BLaER1 (cell line): ENCODE data around the gene WDR1.

Experiments used
- H3K27ac ChIP-seq: shearing (Covaris generic); formaldehyde crosslinking; 2 replicates; pipeline ENCODE4 v1.8.1; 2022
- H3K27me3 ChIP-seq: shearing (Covaris generic); formaldehyde crosslinking; 2 replicates; pipeline ENCODE4 v1.8.1; 2022
- H3K36me3 ChIP-seq: shearing (Covaris generic); formaldehyde crosslinking; 2 replicates; pipeline ENCODE4 v1.8.1; 2022
- H3K4me1 ChIP-seq: shearing (Covaris generic); formaldehyde crosslinking; 2 replicates; pipeline ENCODE4 v1.8.1; 2022
- H3K4me2 ChIP-seq: shearing (Covaris generic); formaldehyde crosslinking; 2 replicates; pipeline ENCODE4 v1.8.1; 2022
- H3K4me3 ChIP-seq: shearing (Covaris generic); formaldehyde crosslinking; 2 replicates; pipeline ENCODE4 v1.8.1; 2022
- H3K9ac ChIP-seq: shearing (Covaris generic); formaldehyde crosslinking; 2 replicates; pipeline ENCODE4 v1.8.1; 2022
- H3K9me3 ChIP-seq: shearing (Covaris generic); formaldehyde crosslinking; 2 replicates; pipeline ENCODE4 v1.8.1; 2022
- H4K20me1 ChIP-seq: shearing (Covaris generic); formaldehyde crosslinking; 2 replicates; pipeline ENCODE4 v1.8.1; 2022
- Cebpa-rat ChIP-seq: shearing (Covaris generic); IDR thresholded peaks from 2 replicates; pipeline ENCODE4 v1.8.1; 2022

Gene WDR1

GRCh38 chr4:10115271-10115796 is 1.3 kb downstream of the WDR1 start:
- H3K9me3 ChIP-seq = no peaks in the 10 kb centered on the region
- peak overlapping the region; percentile 93 for H3K9ac ChIP-seq
- peak overlapping the region; percentile 94 for H3K27ac ChIP-seq
- no peak for TF ChIP-seq Cebpa-rat
- H3K36me3 ChIP-seq = peaks cover 52% of the 10 kb centered on the region
- no peaks in the 10 kb centered on the region for H3K27me3 ChIP-seq
- H3K4me1 ChIP-seq = peaks cover 85% of the 10 kb centered on the region
- peak overlapping the region; percentile 97 for H3K4me2 ChIP-seq
- peak overlapping the region; percentile 92 for H3K4me3 ChIP-seq
- H4K20me1 ChIP-seq = peaks cover 59% of the 10 kb centered on the region

GRCh38 chr4:10114607-10115006 is 2.0 kb downstream of the WDR1 start:
- no peak overlapping the region for H3K27ac ChIP-seq
- peak overlapping the region; percentile 97 for H3K4me2 ChIP-seq
- no peaks in the 10 kb centered on the region for H3K9me3 ChIP-seq
- peaks cover 84% of the 10 kb centered on the region for H3K4me1 ChIP-seq
- H4K20me1 ChIP-seq = peaks cover 66% of the 10 kb centered on the region
- H3K4me3 ChIP-seq = 0 out of 2 replicates have a peak overlapping the region, but pooled peaks have one; percentile 92
- peaks cover 59% of the 10 kb centered on the region for H3K36me3 ChIP-seq
- peak overlapping the region; percentile 93 for H3K9ac ChIP-seq
- TF ChIP-seq Cebpa-rat = no peak
- no peaks in the 10 kb centered on the region for H3K27me3 ChIP-seq

GRCh38 chr4:10114147-10114546 is 2.5 kb downstream of the WDR1 start:
- H3K36me3 ChIP-seq = peaks cover 64% of the 10 kb centered on the region
- H3K4me3 ChIP-seq = no peak overlapping the region
- TF ChIP-seq Cebpa-rat = no peak
- H3K9me3 ChIP-seq = no peaks in the 10 kb centered on the region
- no peak overlapping the region for H3K27ac ChIP-seq
- no peak overlapping the region for H3K4me2 ChIP-seq
- H3K9ac ChIP-seq = no peak overlapping the region; the same call in 1 of the 2 replicates
- H3K4me1 ChIP-seq = peaks cover 84% of the 10 kb centered on the region
- H3K27me3 ChIP-seq = no peaks in the 10 kb centered on the region
- peaks cover 71% of the 10 kb centered on the region for H4K20me1 ChIP-seq

GRCh38 chr4:10113362-10114047 is 3.1 kb downstream of the WDR1 start:
- Histone ChIP-seq H3K9ac (no peak overlapping the region; the same call in 1 of the 2 replicates), H3K27ac (no peak overlapping the region), H4K20me1 (peaks cover 77% of the 10 kb centered on the region), H3K9me3 (no peaks in the 10 kb centered on the region), H3K4me1 (peaks cover 84% of the 10 kb centered on the region), H3K4me2 (0 out of 2 replicates have a peak overlapping the region, but pooled peaks have one; percentile 4), H3K36me3 (peaks cover 70% of the 10 kb centered on the region), H3K27me3 (no peaks in the 10 kb centered on the region), H3K4me3 (no peak overlapping the region)
- TF ChIP-seq Cebpa-rat = no peak

GRCh38 chr4:10112658-10113284 is 3.8 kb downstream of the WDR1 start:
- H3K27ac ChIP-seq = no peak overlapping the region
- H3K4me3 ChIP-seq = no peak overlapping the region
- peaks cover 84% of the 10 kb centered on the region for H3K4me1 ChIP-seq
- peaks cover 78% of the 10 kb centered on the region for H3K36me3 ChIP-seq
- no peak for TF ChIP-seq Cebpa-rat
- no peaks in the 10 kb centered on the region for H3K9me3 ChIP-seq
- no peak overlapping the region; the same call in 1 of the 2 replicates for H3K9ac ChIP-seq
- H4K20me1 ChIP-seq = peaks cover 85% of the 10 kb centered on the region
- 0 out of 2 replicates have a peak overlapping the region, but pooled peaks have one; percentile 4 for H3K4me2 ChIP-seq
- H3K27me3 ChIP-seq = no peaks in the 10 kb centered on the region

GRCh38 chr4:10111067-10111801 is 5.4 kb downstream of the WDR1 start:
- peak overlapping the region; percentile 46 for H3K27ac ChIP-seq
- H3K9ac ChIP-seq = peak overlapping the region; percentile 7; the same call in 1 of the 2 replicates
- peaks cover 93% of the 10 kb centered on the region for H3K36me3 ChIP-seq
- no peak for TF ChIP-seq Cebpa-rat
- peaks cover 100% of the 10 kb centered on the region for H4K20me1 ChIP-seq
- no peak overlapping the region for H3K4me3 ChIP-seq
- no peaks in the 10 kb centered on the region for H3K9me3 ChIP-seq
- H3K27me3 ChIP-seq = no peaks in the 10 kb centered on the region
- peak overlapping the region; percentile 44 for H3K4me2 ChIP-seq
- peaks cover 93% of the 10 kb centered on the region for H3K4me1 ChIP-seq

GRCh38 chr4:10109995-10110670 is 6.5 kb downstream of the WDR1 start:
- H3K4me3 ChIP-seq = no peak overlapping the region
- H3K27me3 ChIP-seq = no peaks in the 10 kb centered on the region
- H3K36me3 ChIP-seq = peaks cover 98% of the 10 kb centered on the region
- peaks cover 100% of the 10 kb centered on the region for H4K20me1 ChIP-seq
- no peak overlapping the region; the same call in 1 of the 2 replicates for H3K9ac ChIP-seq
- no peak for TF ChIP-seq Cebpa-rat
- peaks cover 93% of the 10 kb centered on the region for H3K4me1 ChIP-seq
- no peak overlapping the region for H3K27ac ChIP-seq
- no peaks in the 10 kb centered on the region for H3K9me3 ChIP-seq
- H3K4me2 ChIP-seq = peak overlapping the region; percentile 44

- H3K9me3 ChIP-seq = no peaks in the 10 kb centered on the region
- no peak for TF ChIP-seq Cebpa-rat
- H3K9ac ChIP-seq = no peak overlapping the region
- peak overlapping the region; percentile 60 for H3K4me2 ChIP-seq
- H3K4me1 ChIP-seq = peaks cover 93% of the 10 kb centered on the region
- H4K20me1 ChIP-seq = peaks cover 100% of the 10 kb centered on the region
- peak overlapping the region; percentile 44; the same call in 1 of the 2 replicates for H3K27ac ChIP-seq
- H3K27me3 ChIP-seq = no peaks in the 10 kb centered on the region
- no peak overlapping the region for H3K4me3 ChIP-seq
- H3K36me3 ChIP-seq = peaks cover 98% of the 10 kb centered on the region
Measured at GRCh38 chr4:10108818-10109783, 7.5 kb downstream of the WDR1 start.
